K562 (cell line): ENCODE results near the gene IGFALS. TPM values are rescaled to one million over a fixed set of nuclear protein-coding genes. Genes with fewer than 3 reads are reported as not detected.

Experiments
- BDP1 ChIP-seq: IDR thresholded peaks from 3 replicates; pipeline ENCODE4 v1.6.1; 2011; ENCODE audit not compliant: insufficient read length, insufficient read depth
- CBX1 ChIP-seq: sonication (generic); IDR thresholded peaks from 2 replicates; pipeline ENCODE4 v1.6.1; 2016; ENCODE audit warnings: antibody characterized with exemption, low read depth, mild to moderate bottlenecking
- CBX8 ChIP-seq: fragments of 200-600 bp; sonication (generic); IDR thresholded peaks from 2 replicates; pipeline ENCODE4 v1.6.1; 2012; ENCODE audit warnings: borderline replicate concordance, mixed run types, low read depth, mild to moderate bottlenecking, moderate library complexity, mixed read lengths, low read length, control low read depth, inconsistent platforms; ENCODE audit not compliant: poor library complexity, severe bottlenecking; ENCODE audit errors: extremely low read depth
- EHMT2 ChIP-seq: fragments of 450-650 bp; IDR thresholded peaks from 2 replicates; pipeline ENCODE4 v1.6.1; 2018; ENCODE audit warnings: antibody characterized with exemption
- ELK3 ChIP-seq: fragments of 450-650 bp; formaldehyde crosslinking; IDR thresholded peaks from 2 replicates; pipeline ENCODE4 v1.4.0; 2020; ENCODE audit warnings: mild to moderate bottlenecking
- EWSR1 ChIP-seq: fragments of 450-650 bp; IDR thresholded peaks from 2 replicates; pipeline ENCODE4 v1.6.1; 2018; ENCODE audit warnings: borderline replicate concordance, mild to moderate bottlenecking, low read depth, moderate library complexity; ENCODE audit not compliant: partially characterized antibody
- EZH2 ChIP-seq: IDR thresholded peaks from 2 replicates; pipeline ENCODE4 v1.6.1; 2012; ENCODE audit warnings: low read depth, mild to moderate bottlenecking, inconsistent platforms, low read length, borderline replicate concordance
- FOXP1 ChIP-seq: sonication (generic); formaldehyde crosslinking; IDR thresholded peaks from 2 replicates; pipeline ENCODE4 v1.8.0; 2022; ENCODE audit warnings: mild to moderate bottlenecking, missing genetic modification reagents
- HEY1 ChIP-seq: fragments of 250-450 bp; sonication (Bioruptor Pico); IDR thresholded peaks from 2 replicates; pipeline ENCODE4 v1.5.0; 2020; ENCODE audit warnings: mild to moderate bottlenecking, moderate library complexity, borderline replicate concordance
- HMGN3 ChIP-seq: IDR thresholded peaks from 2 replicates; pipeline ENCODE4 v1.6.1; 2011; ENCODE audit warnings: borderline replicate concordance, low read depth, mild to moderate bottlenecking, mixed read lengths, low read length; ENCODE audit not compliant: insufficient read length; ENCODE audit errors: extremely low read depth
- KAT7 ChIP-seq: sonication (generic); formaldehyde crosslinking; IDR thresholded peaks from 2 replicates; pipeline ENCODE4 v1.8.0; 2022; ENCODE audit warnings: missing genetic modification reagents, mild to moderate bottlenecking, borderline replicate concordance
- MECOM ChIP-seq: fragments of 250-450 bp; sonication (Bioruptor Pico); IDR thresholded peaks from 2 replicates; pipeline ENCODE4 v1.8.0; 2022; ENCODE audit warnings: inconsistent platforms
- MEF2A ChIP-seq: IDR thresholded peaks from 2 replicates; pipeline ENCODE4 v1.6.1; 2011; ENCODE audit warnings: low read depth, mild to moderate bottlenecking, low read length, moderate library complexity; ENCODE audit not compliant: control insufficient read depth
- NR4A1 ChIP-seq, 2 experiments: fragments of 250-450 bp in 1 of 2; fragments of 450-650 bp in 1 of 2; sonication (Bioruptor Pico) in 1 of 2; IDR thresholded peaks; 2 replicates each; pipeline versions ENCODE4 v1.4.0 to v1.6.1; 2016 to 2020; ENCODE audit warnings: mild to moderate bottlenecking in 2 of 2, missing compliant biosample characterization in 1 of 2, missing genetic modification characterization in 1 of 2, moderate library complexity in 1 of 2
- RBM34 ChIP-seq: fragments of 200-400 bp; formaldehyde crosslinking; IDR thresholded peaks from 2 replicates; pipeline ENCODE4 v1.6.1; 2018; ENCODE audit warnings: low read length, borderline replicate concordance; ENCODE audit not compliant: insufficient read depth
- SAP30 ChIP-seq: fragments of 200-600 bp; sonication (generic); IDR thresholded peaks from 2 replicates; pipeline ENCODE4 v1.6.1; 2012; ENCODE audit warnings: borderline replicate concordance, low read depth, mild to moderate bottlenecking, moderate library complexity, low read length, control low read depth, inconsistent platforms; ENCODE audit not compliant: insufficient read depth, poor library complexity, severe bottlenecking
- SMAD2 ChIP-seq: fragments of 150-350 bp; IDR thresholded peaks from 2 replicates; pipeline ENCODE4 v1.6.1; 2014; ENCODE audit warnings: low read depth, mild to moderate bottlenecking, low read length
- SMC3 ChIP-seq: conservative IDR thresholded peaks from 2 replicates; pipeline ENCODE4 v1.6.1; 2011; ENCODE audit warnings: low read depth, low read length, improper control_type of control experiment; ENCODE audit not compliant: insufficient read depth
- SREBF2 ChIP-seq: sonication (generic); formaldehyde crosslinking; IDR thresholded peaks from 2 replicates; pipeline ENCODE4 v1.4.0; 2020; ENCODE audit warnings: mild to moderate bottlenecking, missing genetic modification reagents
- TCFL5 ChIP-seq: fragments of 250-450 bp; sonication (Bioruptor Pico); conservative IDR thresholded peaks from 2 replicates; pipeline ENCODE4 v1.6.1; 2021; ENCODE audit warnings: mild to moderate bottlenecking, moderate library complexity, matching md5 sums
- ZBTB17 ChIP-seq: fragments of 450-650 bp; formaldehyde crosslinking; IDR thresholded peaks from 2 replicates; pipeline ENCODE4 v1.4.0; 2020; ENCODE audit warnings: mild to moderate bottlenecking
- ZC3H11A ChIP-seq: IDR thresholded peaks from 2 replicates; pipeline ENCODE4 v1.6.1; 2012; ENCODE audit warnings: low read depth, low read length, improper control_type of control experiment
- ZNF431 ChIP-seq: sonication (generic); formaldehyde crosslinking; IDR thresholded peaks from 2 replicates; pipeline ENCODE4 v1.8.0; 2022; ENCODE audit warnings: mild to moderate bottlenecking, missing genetic modification reagents
- ZNF740 ChIP-seq, 3 experiments: fragments of 200-800 bp in 1 of 3; sonication (Bioruptor generic) in 1 of 3; sonication (generic) in 1 of 3; formaldehyde crosslinking in 1 of 3; IDR thresholded peaks; 2 replicates each; pipeline versions ENCODE4 v1.6.1 to v1.8.0; 2016 to 2022; ENCODE audit warnings: mild to moderate bottlenecking in 2 of 3, missing compliant biosample characterization in 2 of 3, missing genetic modification characterization in 2 of 3, missing genetic modification reagents in 1 of 3
- polyA plus RNA-seq, 8 experiments: library from polyadenylated mRNA; depleted of rRNA in 4 of 8; stranded (reverse) in 5 of 8; unstranded in 3 of 8; fragments of >200 nt; fragmentation: Nextera tagmentation in 2 of 8; fragmentation: Illumina TruSeq in 1 of 8; extraction: Ambion mirVana in 2 of 8; extraction: Trizol in 1 of 8; gene quantifications; 2 replicates each; pipeline versions ENCODE4 v1.2.1 to v1.2.3, GENCODE V29; 2011 to 2014; ENCODE audit warnings: inconsistent platforms in 1 of 8, missing spikeins in 1 of 8
- total RNA-seq, 7 experiments: library from RNA; depleted of rRNA in 6 of 7; stranded (reverse); fragments of >200 nt in 6 of 7; fragmentation: Illumina TruSeq in 2 of 7; extraction: Trizol in 2 of 7; gene quantifications; 2 replicates each; pipeline versions ENCODE4 v1.2.1 to v1.2.3, GENCODE V29; 2011 to 2021; ENCODE audit warnings: low replicate concordance in 1 of 7
- TF ChIP-seq, protein P1 (sequence below): sonication (generic); formaldehyde crosslinking; IDR thresholded peaks from 2 replicates; pipeline ENCODE4 v1.8.0; 2023; ENCODE audit warnings: mild to moderate bottlenecking, missing genetic modification reagents

IGFALS gene
- total and polyA plus RNA-seq, 9 of the 15 experiments (the other 6 are each of a cell fraction or from before 2014, with no cell fraction given): not detected

DNA sequence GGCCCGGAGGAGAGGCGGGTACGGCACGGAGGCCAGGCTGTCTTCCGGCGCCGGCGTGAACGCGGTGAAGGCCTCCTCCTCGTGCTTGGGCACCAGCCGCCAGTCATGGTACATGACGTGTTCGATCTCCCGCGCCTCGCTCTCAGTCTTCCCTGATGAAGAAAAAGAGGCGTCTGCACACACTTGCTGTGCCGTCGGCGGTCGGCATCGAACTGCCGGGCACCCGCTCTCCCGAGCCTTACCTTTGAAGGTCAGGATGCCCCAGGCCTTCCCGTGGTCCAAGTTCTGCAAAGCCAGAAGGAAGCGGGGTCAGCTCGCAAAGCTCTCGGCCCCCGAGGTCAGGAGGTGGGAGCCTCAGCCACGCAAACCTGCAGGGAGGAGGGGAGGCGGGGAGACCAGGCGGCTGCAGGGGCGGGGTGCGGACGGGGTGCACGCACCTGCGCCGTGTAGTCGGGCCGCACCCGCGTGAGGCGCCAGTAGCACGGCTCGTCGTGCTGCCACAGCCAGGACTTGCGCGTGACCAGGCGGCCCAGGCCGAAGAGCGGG lies 21.1 kb downstream of the IGFALS start, which contains the start of gene EME2 (continued):
- TF ChIP-seq EZH2 (no peak), SMAD2 (no peak), ELK3 (CRISPR knock-in tag) (no peak), RBM34 (no peak), ZBTB17 (CRISPR knock-in tag) (no peak), SAP30 (peak; percentile 9), MECOM (no peak), SREBF2 (CRISPR knock-in tag) (no peak), KAT7 (CRISPR knock-in tag) (peak; percentile 77; the same call in 1 of the 2 replicates), EHMT2 (no peak), MEF2A (no peak), SMC3 (no peak), ZC3H11A (no peak), BDP1 (no peak), NR4A1 (CRISPR knock-in tag; IDR thresholded peaks at IDR 0.05) (0 out of 2 replicates have a peak, but pooled peaks have one; percentile 18), NR4A1 (tag; IDR thresholded peaks at IDR 0.05) (no peak), HMGN3 (peak; percentile 26), EWSR1 (no peak), HEY1 (CRISPR knock-in tag) (no peak), CBX1 (no peak), ZNF740 (CRISPR knock-in tag; IDR thresholded peaks at IDR 0.05) (peak; percentile 11), ZNF740 (tag; IDR thresholded peaks at IDR 0.05) (no peak), TCFL5 (CRISPR knock-in tag) (no peak), ZNF431 (CRISPR knock-in tag) (0 out of 2 replicates have a peak, but pooled peaks have one; percentile 59), CBX8 (no peak), FOXP1 (no peak)
- TF ChIP-seq, protein P1, sequence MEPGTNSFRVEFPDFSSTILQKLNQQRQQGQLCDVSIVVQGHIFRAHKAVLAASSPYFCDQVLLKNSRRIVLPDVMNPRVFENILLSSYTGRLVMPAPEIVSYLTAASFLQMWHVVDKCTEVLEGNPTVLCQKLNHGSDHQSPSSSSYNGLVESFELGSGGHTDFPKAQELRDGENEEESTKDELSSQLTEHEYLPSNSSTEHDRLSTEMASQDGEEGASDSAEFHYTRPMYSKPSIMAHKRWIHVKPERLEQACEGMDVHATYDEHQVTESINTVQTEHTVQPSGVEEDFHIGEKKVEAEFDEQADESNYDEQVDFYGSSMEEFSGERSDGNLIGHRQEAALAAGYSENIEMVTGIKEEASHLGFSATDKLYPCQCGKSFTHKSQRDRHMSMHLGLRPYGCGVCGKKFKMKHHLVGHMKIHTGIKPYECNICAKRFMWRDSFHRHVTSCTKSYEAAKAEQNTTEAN (CRISPR knock-in tag): 0 out of 2 replicates have a peak, but pooled peaks have one; percentile 71
